ENCODE measurements around the gene ZNF619. TPM values are rescaled to one million over a fixed set of nuclear protein-coding genes. Genes with fewer than 3 reads are reported as not detected.

ZNF619 gene
- polyA plus RNA-seq, 1 of the 3 experiments (the other 2 are of a cell fraction): 1.6 TPM

DNA sequence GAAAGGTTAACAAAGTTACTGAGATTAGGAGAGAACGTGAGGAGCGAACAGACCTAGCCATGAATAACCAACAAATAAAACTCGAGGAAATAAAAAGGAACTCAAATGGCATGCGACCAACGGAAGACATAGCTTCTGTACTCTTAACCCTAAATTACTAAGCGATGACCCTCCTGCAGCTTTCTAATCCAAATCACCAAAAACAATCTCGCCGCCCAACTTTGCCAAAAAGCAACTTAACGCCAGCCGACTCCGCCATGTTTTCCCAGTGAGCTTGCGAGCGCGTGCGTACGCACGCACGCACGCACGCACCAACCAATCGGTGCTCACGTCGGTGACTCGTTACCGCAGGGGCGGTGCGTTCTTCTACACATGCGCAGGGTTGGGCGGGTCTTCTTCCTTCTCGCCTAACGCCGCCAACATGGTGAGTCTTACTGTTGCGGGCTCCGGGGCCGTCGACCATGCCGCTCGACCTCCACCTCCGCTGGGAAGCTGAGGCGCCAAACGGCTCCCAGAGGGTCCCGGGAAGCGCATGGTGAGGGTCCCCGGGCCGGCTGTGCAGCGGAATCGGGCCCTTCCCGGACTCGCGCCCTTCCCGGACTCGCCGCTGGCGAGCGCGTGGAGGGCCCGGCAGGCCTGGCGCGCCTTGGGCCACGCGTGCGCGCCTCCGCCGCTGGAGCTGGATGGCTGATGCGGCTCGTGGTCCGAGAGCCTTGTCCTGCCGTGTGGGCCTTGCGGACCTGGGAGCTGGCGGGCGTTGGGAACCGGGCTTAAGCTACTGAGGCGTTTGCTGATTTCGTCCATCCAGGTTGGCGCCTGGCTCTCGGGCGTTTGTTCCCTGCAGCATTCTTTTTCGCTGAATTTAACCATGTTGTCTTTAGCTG, 19.7 kb upstream of the ZNF619 start, which contains the start of gene RPL14:
TSS of gene RPL14 (plus strand) at position 400 of the 884 bp plus-strand sequence. CDS start at position 533, 133 bp downstream.
- H3F3A ChIP-seq (replicated peaks; ENCODE audit: insufficient read depth): peaks cover 12% of the 10 kb centered on the region
- peaks cover 0 to 16% of the 10 kb centered on the region in 2 experiments; a peak in 2 of 4 replicates for H3K4me1 ChIP-seq (ENCODE audit: control insufficient read depth in 1 of 2, insufficient read depth in 2 of 2, low read depth in 1 of 2, low read length in 1 of 2)
- POLR2A ChIA-PET: interaction anchor here (0.7 to 2.0 kb wide), 9 partner anchors 8 to 129 kb away, joined by 3 to 15 read pairs (median 4); partner anchors contain the start of genes ZNF619, ZNF620 and ZNF621
- H3K36me3 ChIP-seq (replicated peaks in 1 of 2; ENCODE audit: control insufficient read depth in 1 of 2, insufficient read depth in 2 of 2, low read length in 1 of 2): peaks cover 29 to 37% of the 10 kb centered on the region in 2 experiments
- H3K9ac ChIP-seq: peak within 1 kb of the TSS; percentile 96
- peak within 1 kb of the TSS; percentile 85 to 97 for H3K4me3 ChIP-seq (ENCODE audit: low read depth in 2 of 2, low read length in 1 of 2)
- peak within 1 kb of the TSS; percentile 78 for H2AFZ ChIP-seq (ENCODE audit: low read depth)
- peak within 1 kb of the TSS; percentile 79 to 87 for H3K27ac ChIP-seq (ENCODE audit: low read depth in 2 of 2, low read length in 1 of 2)
- peak within 1 kb of the TSS; percentile 97 for H3K4me2 ChIP-seq
- H3K27me3 ChIP-seq (ENCODE audit: insufficient read depth): no peaks in the 10 kb centered on the region
- CTCF ChIA-PET: interaction anchor here (0.9 to 1.4 kb wide), 3 partner anchors 10 to 129 kb away, joined by 3 to 6 read pairs (median 3); no protein-coding TSS in a partner anchor
- peaks cover 32% of the 10 kb centered on the region for H4K20me1 ChIP-seq (ENCODE audit: insufficient read depth)
- peaks cover 49% of the 10 kb centered on the region for H3K79me2 ChIP-seq (ENCODE audit: insufficient read depth)
- 2% methylated on average over 32 of the region's 79 CpGs for whole genome bisulfite sequencing (ENCODE audit: low lambda C conversion rate)
- H3K9me2 ChIP-seq: no peaks in the 10 kb centered on the region
- H3K9me3 ChIP-seq: no peaks in the 10 kb centered on the region
- peak; percentile 94 for DNase-seq
- peak; percentile 98 for TF ChIP-seq POLR2AphosphoS5 (IDR thresholded peaks at IDR 0.05; ENCODE audit: low read depth, low read length)
- no peak for TF ChIP-seq EZH2phosphoT487 (IDR thresholded peaks at IDR 0.05; ENCODE audit: borderline replicate concordance, low read depth)
- peak; percentile 90 for TF ChIP-seq MXI1 (IDR thresholded peaks at IDR 0.05; ENCODE audit: low read depth, low read length)
- TF ChIP-seq MAX (IDR thresholded peaks at IDR 0.05; ENCODE audit: low read depth): peak; percentile 79
- TF ChIP-seq CTCF (IDR thresholded peaks at IDR 0.05): no peak
- TF ChIP-seq FOXJ3 (CRISPR knock-in tag; IDR thresholded peaks at IDR 0.05): no peak
- no peak for TF ChIP-seq TEAD4 (IDR thresholded peaks at IDR 0.05; ENCODE audit: borderline replicate concordance, insufficient read depth)
- TF ChIP-seq TCF12 (IDR thresholded peaks at IDR 0.05): peak; percentile 5; the same call in 1 of the 2 replicates
- no peak; the same call in 1 of the 2 replicates for TF ChIP-seq GATA2 (CRISPR knock-in tag; IDR thresholded peaks at IDR 0.05)
- no peak for TF ChIP-seq NFIC (IDR thresholded peaks at IDR 0.05; ENCODE audit: borderline replicate concordance)
- TF ChIP-seq NRF1 (IDR thresholded peaks at IDR 0.05; ENCODE audit: low read depth, low read length): peak; percentile 87
- TF ChIP-seq CHD2 (IDR thresholded peaks at IDR 0.05; ENCODE audit: low read length, partially characterized antibody): peak; percentile 43
- no peak for TF ChIP-seq FOXM1 (IDR thresholded peaks at IDR 0.05; ENCODE audit: low read depth)
- no peak for TF ChIP-seq RAD21 (IDR thresholded peaks at IDR 0.05; ENCODE audit: low read length)
- TF ChIP-seq RFX5 (IDR thresholded peaks at IDR 0.05; ENCODE audit: low read length): 0 out of 2 replicates have a peak, but pooled peaks have one; percentile 46
- TF ChIP-seq YY1 (IDR thresholded peaks at IDR 0.05; ENCODE audit: low read depth): peak; percentile 96
- no peak for TF ChIP-seq MEF2A (IDR thresholded peaks at IDR 0.05; ENCODE audit: borderline replicate concordance, low read depth)
- no peak for TF ChIP-seq FOSL2 (IDR thresholded peaks at IDR 0.05; ENCODE audit: borderline replicate concordance, low read depth)
- no peak for TF ChIP-seq RXRA (IDR thresholded peaks at IDR 0.05; ENCODE audit: borderline replicate concordance, low read depth)
- no peak for TF ChIP-seq RCOR1 (IDR thresholded peaks at IDR 0.05; ENCODE audit: low read length)
- TF ChIP-seq, protein P1, sequence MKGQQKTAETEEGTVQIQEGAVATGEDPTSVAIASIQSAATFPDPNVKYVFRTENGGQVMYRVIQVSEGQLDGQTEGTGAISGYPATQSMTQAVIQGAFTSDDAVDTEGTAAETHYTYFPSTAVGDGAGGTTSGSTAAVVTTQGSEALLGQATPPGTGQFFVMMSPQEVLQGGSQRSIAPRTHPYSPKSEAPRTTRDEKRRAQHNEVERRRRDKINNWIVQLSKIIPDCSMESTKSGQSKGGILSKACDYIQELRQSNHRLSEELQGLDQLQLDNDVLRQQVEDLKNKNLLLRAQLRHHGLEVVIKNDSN (IDR thresholded peaks at IDR 0.05; ENCODE audit: borderline replicate concordance, low read depth): no peak
- TF ChIP-seq ELF1 (IDR thresholded peaks at IDR 0.05): 0 out of 2 replicates have a peak, but pooled peaks have one; percentile 7
- peak; percentile 36; the same call in 1 of the 2 replicates for TF ChIP-seq SIN3A (IDR thresholded peaks at IDR 0.05; ENCODE audit: borderline replicate concordance, low read depth, low read length)
- no peak for TF ChIP-seq JUND (IDR thresholded peaks at IDR 0.05)
- TF ChIP-seq, protein P2, sequence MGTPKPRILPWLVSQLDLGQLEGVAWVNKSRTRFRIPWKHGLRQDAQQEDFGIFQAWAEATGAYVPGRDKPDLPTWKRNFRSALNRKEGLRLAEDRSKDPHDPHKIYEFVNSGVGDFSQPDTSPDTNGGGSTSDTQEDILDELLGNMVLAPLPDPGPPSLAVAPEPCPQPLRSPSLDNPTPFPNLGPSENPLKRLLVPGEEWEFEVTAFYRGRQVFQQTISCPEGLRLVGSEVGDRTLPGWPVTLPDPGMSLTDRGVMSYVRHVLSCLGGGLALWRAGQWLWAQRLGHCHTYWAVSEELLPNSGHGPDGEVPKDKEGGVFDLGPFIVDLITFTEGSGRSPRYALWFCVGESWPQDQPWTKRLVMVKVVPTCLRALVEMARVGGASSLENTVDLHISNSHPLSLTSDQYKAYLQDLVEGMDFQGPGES (IDR thresholded peaks at IDR 0.05; ENCODE audit: low read depth, low read length): no peak
- TF ChIP-seq GABPA (IDR thresholded peaks at IDR 0.05; ENCODE audit: low read depth): 0 out of 2 replicates have a peak, but pooled peaks have one; percentile 29
